ENCODE results near the gene MTFR1L.

- TF ChIP-seq CTCF (IDR thresholded peaks at IDR 0.05) (no peak), POLR2AphosphoS5 (IDR thresholded peaks at IDR 0.05) (no peak)
Observed at GRCh38 chr1:25813734-25814471, 5.9 kb upstream of the MTFR1L start.
